Liver (tissue), 2 donors: ENCODE results near the gene NAP1L1.

ENCODE experiments used
- CTCF ChIP-seq: fragments of 150-350 bp; IDR thresholded peaks from 2 replicates; pipeline ENCODE4 v1.5.1; 2017; ENCODE audit warnings: improper control_type of control experiment, low read depth, low read length; ENCODE audit not compliant: missing input control
- FOXA1 ChIP-seq: IDR thresholded peaks from 2 replicates; pipeline ENCODE4 v1.6.1; 2016; ENCODE audit warnings: antibody characterized with exemption
- YY1 ChIP-seq: IDR thresholded peaks from 2 replicates; pipeline ENCODE4 v1.6.1; 2016; ENCODE audit warnings: antibody characterized with exemption, mild to moderate bottlenecking
- donor health status: healthy.

- no peak for TF ChIP-seq YY1
- TF ChIP-seq CTCF = no peak
- TF ChIP-seq FOXA1 = no peak
Measured at GRCh38 chr12:76047742-76048141, 36.7 kb downstream of the NAP1L1 start.
